Loucy (cell line): ENCODE measurements around the gene DDX17.

Experiments used
- EZH2phosphoT487 ChIP-seq: fragments of 200-600 bp; IDR thresholded peaks from 2 replicates; pipeline ENCODE4 v1.6.1; 2018; ENCODE audit warnings: antibody characterized with exemption, mild to moderate bottlenecking, moderate library complexity, borderline replicate concordance
- TF ChIP-seq, protein P1 (sequence below): fragments of 200-600 bp; sonication (generic); conservative IDR thresholded peaks from 2 replicates; pipeline ENCODE4 v1.5.1; 2014; ENCODE audit warnings: mild to moderate bottlenecking, antibody characterized with exemption, low read length

DNA sequence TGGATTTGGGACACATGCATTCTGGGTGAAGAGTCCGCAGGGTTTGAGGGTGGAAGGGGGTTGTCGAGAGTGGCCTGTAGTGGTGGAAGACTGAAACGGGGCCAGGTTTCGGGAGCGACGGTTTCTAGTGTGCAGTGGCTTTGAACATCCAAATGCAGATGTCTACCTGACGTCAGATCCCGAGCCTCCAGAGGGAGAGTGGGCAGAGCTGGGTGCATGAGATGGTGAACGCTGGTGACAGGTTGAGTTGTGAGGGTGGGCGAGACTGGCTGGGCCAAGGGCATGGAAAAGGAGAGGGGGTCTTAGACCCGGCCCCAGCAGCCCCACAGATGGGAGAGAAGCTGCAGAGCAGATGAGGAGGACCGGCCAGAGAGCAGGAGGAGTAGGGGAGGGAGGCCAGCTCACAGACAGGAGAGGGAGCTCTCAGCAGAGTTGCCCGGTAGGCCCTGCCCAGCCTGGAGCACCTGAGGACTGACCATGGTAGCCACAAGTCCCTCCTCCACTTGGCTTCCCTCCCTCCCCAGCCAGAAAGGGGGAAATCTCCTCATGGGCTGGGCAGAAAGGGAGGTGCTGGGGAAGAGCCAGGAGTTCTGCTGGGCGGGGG is 65.3 kb downstream of the DDX17 start:
- TF ChIP-seq, protein P1, sequence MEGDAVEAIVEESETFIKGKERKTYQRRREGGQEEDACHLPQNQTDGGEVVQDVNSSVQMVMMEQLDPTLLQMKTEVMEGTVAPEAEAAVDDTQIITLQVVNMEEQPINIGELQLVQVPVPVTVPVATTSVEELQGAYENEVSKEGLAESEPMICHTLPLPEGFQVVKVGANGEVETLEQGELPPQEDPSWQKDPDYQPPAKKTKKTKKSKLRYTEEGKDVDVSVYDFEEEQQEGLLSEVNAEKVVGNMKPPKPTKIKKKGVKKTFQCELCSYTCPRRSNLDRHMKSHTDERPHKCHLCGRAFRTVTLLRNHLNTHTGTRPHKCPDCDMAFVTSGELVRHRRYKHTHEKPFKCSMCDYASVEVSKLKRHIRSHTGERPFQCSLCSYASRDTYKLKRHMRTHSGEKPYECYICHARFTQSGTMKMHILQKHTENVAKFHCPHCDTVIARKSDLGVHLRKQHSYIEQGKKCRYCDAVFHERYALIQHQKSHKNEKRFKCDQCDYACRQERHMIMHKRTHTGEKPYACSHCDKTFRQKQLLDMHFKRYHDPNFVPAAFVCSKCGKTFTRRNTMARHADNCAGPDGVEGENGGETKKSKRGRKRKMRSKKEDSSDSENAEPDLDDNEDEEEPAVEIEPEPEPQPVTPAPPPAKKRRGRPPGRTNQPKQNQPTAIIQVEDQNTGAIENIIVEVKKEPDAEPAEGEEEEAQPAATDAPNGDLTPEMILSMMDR: no peak
- no peak for TF ChIP-seq EZH2phosphoT487
